Neutrophil (primary cell): ENCODE results near the gene EEIG1.

ENCODE experiments used
- H3K27ac ChIP-seq: fragments of 200-600 bp; sonication (generic); 2 replicates; pipeline ENCODE4 v1.5.1; 2016; ENCODE audit warnings: mild to moderate bottlenecking, moderate library complexity
- H3K27me3 ChIP-seq: fragments of 200-600 bp; sonication (generic); 2 replicates; pipeline ENCODE4 v1.6.0; 2016; ENCODE audit warnings: mild to moderate bottlenecking
- H3K36me3 ChIP-seq: fragments of 200-600 bp; sonication (generic); 2 replicates; pipeline ENCODE4 v1.5.1; 2017
- H3K4me1 ChIP-seq, 2 experiments: fragments of 200-600 bp in 1 of 2; sonication (generic) in 1 of 2; 1 replicate in 1 of 2; 2 replicates in 1 of 2; pipeline versions ENCODE4 v1.5.1 to v1.6.1; 2013 to 2016; ENCODE audit warnings: low read depth in 1 of 2, low read length in 1 of 2, mild to moderate bottlenecking in 1 of 2, moderate library complexity in 1 of 2; ENCODE audit not compliant: control insufficient read depth in 1 of 2, insufficient read depth in 1 of 2
- H3K4me3 ChIP-seq, 2 experiments: fragments of 200-600 bp in 1 of 2; sonication (generic) in 1 of 2; 1 replicate in 1 of 2; 2 replicates in 1 of 2; pipeline ENCODE4 v1.5.1; 2013 to 2016; ENCODE audit warnings: low read depth in 1 of 2, low read length in 1 of 2, mild to moderate bottlenecking in 1 of 2, moderate library complexity in 1 of 2
- H3K9me3 ChIP-seq: fragments of 200-600 bp; sonication (generic); 2 replicates; pipeline ENCODE4 v1.5.1; 2016
- TF ChIP-seq, protein P1 (sequence below): fragments of 200-600 bp; sonication (generic); IDR thresholded peaks from 2 replicates; pipeline ENCODE4 v1.5.1; 2016; ENCODE audit warnings: antibody characterized with exemption

Gene EEIG1

GRCh38 chr9:127977009-127977883 is 3.5 kb downstream of the EEIG1 start:
- TF ChIP-seq, protein P1, sequence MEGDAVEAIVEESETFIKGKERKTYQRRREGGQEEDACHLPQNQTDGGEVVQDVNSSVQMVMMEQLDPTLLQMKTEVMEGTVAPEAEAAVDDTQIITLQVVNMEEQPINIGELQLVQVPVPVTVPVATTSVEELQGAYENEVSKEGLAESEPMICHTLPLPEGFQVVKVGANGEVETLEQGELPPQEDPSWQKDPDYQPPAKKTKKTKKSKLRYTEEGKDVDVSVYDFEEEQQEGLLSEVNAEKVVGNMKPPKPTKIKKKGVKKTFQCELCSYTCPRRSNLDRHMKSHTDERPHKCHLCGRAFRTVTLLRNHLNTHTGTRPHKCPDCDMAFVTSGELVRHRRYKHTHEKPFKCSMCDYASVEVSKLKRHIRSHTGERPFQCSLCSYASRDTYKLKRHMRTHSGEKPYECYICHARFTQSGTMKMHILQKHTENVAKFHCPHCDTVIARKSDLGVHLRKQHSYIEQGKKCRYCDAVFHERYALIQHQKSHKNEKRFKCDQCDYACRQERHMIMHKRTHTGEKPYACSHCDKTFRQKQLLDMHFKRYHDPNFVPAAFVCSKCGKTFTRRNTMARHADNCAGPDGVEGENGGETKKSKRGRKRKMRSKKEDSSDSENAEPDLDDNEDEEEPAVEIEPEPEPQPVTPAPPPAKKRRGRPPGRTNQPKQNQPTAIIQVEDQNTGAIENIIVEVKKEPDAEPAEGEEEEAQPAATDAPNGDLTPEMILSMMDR = no peak

DNA sequence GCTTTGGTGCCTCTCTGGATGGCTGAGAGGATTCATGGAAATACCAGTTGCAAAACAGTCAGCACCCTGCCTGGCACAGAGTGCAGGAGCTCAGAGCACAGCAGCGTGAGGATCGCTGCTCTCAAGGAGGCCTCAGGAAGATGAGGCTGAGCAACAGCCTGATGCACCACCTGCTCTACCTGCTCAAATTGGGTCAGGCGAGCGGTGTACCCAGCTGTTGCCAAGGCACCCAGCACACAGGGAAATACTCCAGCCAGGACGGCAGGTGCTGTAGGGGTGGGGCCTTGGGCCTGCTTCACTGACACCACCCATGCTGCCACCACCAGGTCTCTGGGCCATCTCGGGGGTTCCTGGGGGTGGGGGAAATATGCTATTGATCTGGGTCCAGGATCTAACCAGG is 4.3 kb downstream of the EEIG1 start:
- Histone ChIP-seq H3K27ac (no peak overlapping the region), H3K4me1 (peaks cover 19 to 20% of the 10 kb centered on the region in 2 experiments), H3K36me3 (no peaks in the 10 kb centered on the region), H3K4me3 (no peak overlapping the region), H3K27me3 (peaks cover 26% of the 10 kb centered on the region), H3K9me3 (no peaks in the 10 kb centered on the region)
- TF ChIP-seq, protein P1 = no peak

More at GRCh38 chr9:127977009-127977883, 3.5 kb downstream of the EEIG1 start:
- peaks cover 22% of the 10 kb centered on the region for H3K27me3 ChIP-seq
- H3K4me1 ChIP-seq = peaks cover 15 to 16% of the 10 kb centered on the region in 2 experiments
- no peak overlapping the region for H3K4me3 ChIP-seq
- no peaks in the 10 kb centered on the region for H3K9me3 ChIP-seq
- no peak overlapping the region for H3K27ac ChIP-seq
- H3K36me3 ChIP-seq = no peaks in the 10 kb centered on the region

GRCh38 chr9:127975376-127976315 is 5.1 kb downstream of the EEIG1 start:
- peaks cover 16 to 24% of the 10 kb centered on the region in 2 experiments for H3K4me1 ChIP-seq
- TF ChIP-seq, protein P1 = no peak
- no peak overlapping the region for H3K27ac ChIP-seq
- H3K27me3 ChIP-seq = peaks cover 26% of the 10 kb centered on the region
- no peak overlapping the region for H3K4me3 ChIP-seq
- H3K36me3 ChIP-seq = no peaks in the 10 kb centered on the region
- no peaks in the 10 kb centered on the region for H3K9me3 ChIP-seq

GRCh38 chr9:127974769-127975261 is 6.0 kb downstream of the EEIG1 start:
- Histone ChIP-seq H3K9me3 (no peaks in the 10 kb centered on the region), H3K27me3 (peaks cover 20% of the 10 kb centered on the region), H3K36me3 (no peaks in the 10 kb centered on the region), H3K4me1 (peaks cover 12 to 20% of the 10 kb centered on the region in 2 experiments), H3K4me3 (no peak overlapping the region), H3K27ac (no peak overlapping the region)
- TF ChIP-seq, protein P1 = no peak

- Histone ChIP-seq H3K27me3 (peaks cover 14% of the 10 kb centered on the region), H3K4me3 (no peak overlapping the region), H3K4me1 (peaks cover 9 to 15% of the 10 kb centered on the region in 2 experiments), H3K27ac (no peak overlapping the region), H3K9me3 (no peaks in the 10 kb centered on the region), H3K36me3 (no peaks in the 10 kb centered on the region)
- TF ChIP-seq, protein P1 = no peak
These were observed 6.6 kb downstream of the EEIG1 start for GRCh38 chr9:127974001-127974768.
